Upper lobe of right lung (tissue), 1 donor: Measurements from ENCODE around the gene MPPED1. TPM values are rescaled to one million over a fixed set of nuclear protein-coding genes. Genes with fewer than 3 reads are reported as not detected.

ENCODE experiments used
- ATAC-seq: fragments of 200-7000 bp; cut with Tn5 transposase; one replicate; pipeline ENCODE4 v1.9.1; 2020; ENCODE audit warnings: mild to moderate bottlenecking, moderate library complexity
- DNase-seq: peaks from one replicate; pipeline ENCODE4 v3.0.0-alpha.2; 2020
- H3K27ac ChIP-seq: fragments of 200-600 bp; one replicate; pipeline ENCODE4 v1.8.0; 2022
- H3K27me3 ChIP-seq: fragments of 200-600 bp; one replicate; pipeline ENCODE4 v1.8.0; 2022; ENCODE audit warnings: mild to moderate bottlenecking
- H3K36me3 ChIP-seq: fragments of 200-600 bp; one replicate; pipeline ENCODE4 v1.8.0; 2022
- H3K4me1 ChIP-seq: fragments of 200-600 bp; one replicate; pipeline ENCODE4 v1.8.0; 2022
- H3K4me3 ChIP-seq: fragments of 200-600 bp; one replicate; pipeline ENCODE4 v1.8.0; 2022; ENCODE audit warnings: mild to moderate bottlenecking
- H3K9me3 ChIP-seq: fragments of 200-600 bp; one replicate; pipeline ENCODE4 v1.8.0; 2022
- intact Hi-C: fragments of 100-400 bp; cut with DNase I; formaldehyde crosslinking; loops from one replicate; pipeline ENCODE4 v1.11.0; 2022
- total RNA-seq: library from RNA; stranded (reverse); fragmentation: NEBNext Ultra II Directional; extraction: Animal tissue kit (Norgen Biotek cat#: 25700); gene quantifications from one replicate; pipeline ENCODE4 v1.2.1, GENCODE V29; 2021
- TF ChIP-seq, protein P1 (sequence below): fragments of 200-600 bp; IDR thresholded peaks from one replicate; pipeline ENCODE4 v1.8.0; 2022; ENCODE audit warnings: antibody characterized with exemption
- donor health status: DM: no; HTN: yes; CAD: no; lungs with severe emphysema.

Gene MPPED1
- total RNA-seq, 1 donor from 2014 or later: not detected

DNA sequence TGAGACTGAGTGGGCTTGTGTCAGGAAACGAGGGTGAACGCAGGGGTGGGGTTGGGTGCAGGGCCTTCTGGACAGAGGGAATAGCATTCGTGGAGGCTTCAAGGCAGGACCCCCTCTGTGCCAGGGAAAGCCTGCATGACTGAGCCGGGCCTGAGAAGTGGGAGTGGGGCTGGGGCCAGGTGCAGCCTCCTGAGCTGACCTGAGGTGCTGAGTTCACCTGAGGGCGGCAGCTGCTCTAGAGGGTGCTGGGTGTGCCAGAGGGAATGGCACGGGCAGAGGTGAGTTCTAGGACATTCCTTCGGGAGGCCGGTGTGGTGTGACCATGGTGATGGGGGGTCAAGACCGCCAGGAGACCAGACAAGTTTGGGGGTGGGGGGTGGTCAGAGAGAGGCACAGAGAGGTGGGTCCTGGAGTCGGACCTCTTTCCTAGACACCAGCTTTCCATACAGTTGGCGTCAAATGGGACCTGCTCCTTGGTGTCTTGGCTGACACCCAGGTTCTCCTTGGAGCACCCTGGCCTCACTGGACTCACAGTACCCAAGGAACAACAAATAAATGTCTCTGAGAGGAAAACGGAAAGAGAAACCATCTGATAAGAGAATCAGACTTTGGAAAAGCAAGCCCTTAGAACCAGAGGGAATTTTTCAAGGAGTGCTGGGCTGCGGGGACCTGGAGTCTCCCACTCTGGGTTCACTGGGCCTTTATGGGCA, 7.7 kb downstream of the MPPED1 start:
- intact Hi-C loops: no loop called here
- DNase-seq: no peak
- H3K9me3 ChIP-seq: no peaks in the 10 kb centered on the region
- ATAC-seq: no peak
- H3K4me3 ChIP-seq: no peak overlapping the region
- peaks cover 44% of the 10 kb centered on the region for H3K27me3 ChIP-seq
- no peaks in the 10 kb centered on the region for H3K4me1 ChIP-seq
- no peak overlapping the region for H3K27ac ChIP-seq
- TF ChIP-seq, protein P1, sequence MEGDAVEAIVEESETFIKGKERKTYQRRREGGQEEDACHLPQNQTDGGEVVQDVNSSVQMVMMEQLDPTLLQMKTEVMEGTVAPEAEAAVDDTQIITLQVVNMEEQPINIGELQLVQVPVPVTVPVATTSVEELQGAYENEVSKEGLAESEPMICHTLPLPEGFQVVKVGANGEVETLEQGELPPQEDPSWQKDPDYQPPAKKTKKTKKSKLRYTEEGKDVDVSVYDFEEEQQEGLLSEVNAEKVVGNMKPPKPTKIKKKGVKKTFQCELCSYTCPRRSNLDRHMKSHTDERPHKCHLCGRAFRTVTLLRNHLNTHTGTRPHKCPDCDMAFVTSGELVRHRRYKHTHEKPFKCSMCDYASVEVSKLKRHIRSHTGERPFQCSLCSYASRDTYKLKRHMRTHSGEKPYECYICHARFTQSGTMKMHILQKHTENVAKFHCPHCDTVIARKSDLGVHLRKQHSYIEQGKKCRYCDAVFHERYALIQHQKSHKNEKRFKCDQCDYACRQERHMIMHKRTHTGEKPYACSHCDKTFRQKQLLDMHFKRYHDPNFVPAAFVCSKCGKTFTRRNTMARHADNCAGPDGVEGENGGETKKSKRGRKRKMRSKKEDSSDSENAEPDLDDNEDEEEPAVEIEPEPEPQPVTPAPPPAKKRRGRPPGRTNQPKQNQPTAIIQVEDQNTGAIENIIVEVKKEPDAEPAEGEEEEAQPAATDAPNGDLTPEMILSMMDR: no peak
- H3K36me3 ChIP-seq: no peaks in the 10 kb centered on the region

DNA sequence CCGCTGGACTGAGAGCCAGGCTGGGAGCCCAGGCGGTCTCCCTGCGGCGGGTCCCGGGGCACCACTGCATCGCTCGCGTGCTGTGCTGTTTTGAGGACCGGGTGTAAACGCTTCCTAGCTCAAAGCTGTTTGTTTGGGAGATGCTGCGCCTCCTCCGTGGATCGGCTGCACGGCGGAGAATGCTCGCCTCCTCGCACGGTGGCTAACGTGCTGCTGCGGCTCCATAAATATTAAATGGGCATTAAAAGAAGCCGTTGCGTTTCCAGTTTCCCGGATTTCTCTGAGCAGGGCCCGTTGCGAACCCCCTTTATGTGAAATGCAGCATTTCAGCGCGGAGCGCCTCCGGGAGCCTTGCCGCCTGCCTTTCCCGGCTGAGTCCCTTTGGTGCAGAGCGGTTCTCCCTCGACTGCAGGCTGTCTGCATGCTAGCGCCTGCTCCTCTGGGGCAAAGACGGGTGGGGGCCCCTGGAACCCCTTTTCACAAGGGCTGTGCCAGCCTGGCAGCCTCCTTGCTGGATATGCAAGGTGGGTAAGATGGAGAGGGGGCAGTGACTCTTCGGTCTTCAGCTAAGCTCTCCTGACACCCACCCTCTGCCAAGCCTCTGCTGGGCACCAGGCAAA, 9.3 kb downstream of the MPPED1 start:
- H3K4me3 ChIP-seq: no peak overlapping the region
- no peaks in the 10 kb centered on the region for H3K4me1 ChIP-seq
- no peak for DNase-seq
- H3K9me3 ChIP-seq: no peaks in the 10 kb centered on the region
- no peak overlapping the region for H3K27ac ChIP-seq
- peaks cover 30% of the 10 kb centered on the region for H3K27me3 ChIP-seq
- intact Hi-C loops: no loop called here
- TF ChIP-seq, protein P1: no peak
- ATAC-seq: no peak
- no peaks in the 10 kb centered on the region for H3K36me3 ChIP-seq

DNA sequence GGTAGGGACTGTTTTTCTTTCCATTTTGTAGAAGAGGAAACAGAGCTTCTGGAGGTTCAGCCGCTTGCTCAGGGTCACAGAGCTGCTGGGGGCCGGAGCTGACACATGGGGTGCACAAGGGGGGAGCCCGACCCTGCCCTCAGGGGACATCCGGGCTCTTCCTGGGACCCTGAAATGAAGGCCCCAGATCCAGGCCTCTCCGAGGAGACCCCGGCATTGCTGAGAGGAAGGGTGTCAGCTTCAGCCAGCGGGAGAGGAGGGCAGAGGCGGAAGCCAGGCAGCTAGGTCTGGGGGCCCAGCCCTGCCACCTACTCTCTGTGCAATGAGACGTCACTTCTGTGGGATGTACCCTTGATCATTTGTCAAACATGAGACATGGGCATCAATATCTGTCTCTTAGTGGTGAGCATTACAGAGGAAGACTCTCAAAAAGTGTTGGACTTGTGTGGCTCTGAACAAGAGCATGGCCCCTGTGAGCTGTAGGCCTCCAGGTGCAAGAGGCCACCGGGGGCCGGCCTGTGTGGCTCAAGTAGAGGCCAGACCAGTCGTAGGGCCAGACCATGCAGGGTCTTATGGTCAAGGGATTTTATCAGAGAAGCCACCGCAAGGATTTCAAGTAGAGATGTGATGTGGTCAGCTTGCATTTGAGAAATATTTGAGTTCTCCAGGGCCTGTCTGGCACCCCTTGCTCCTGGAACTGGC, 10.3 kb downstream of the MPPED1 start:
- intact Hi-C loops: no loop called here
- H3K4me3 ChIP-seq: no peak overlapping the region
- no peak overlapping the region for H3K27ac ChIP-seq
- DNase-seq (no peak), ATAC-seq (no peak)
- H3K36me3 ChIP-seq: no peaks in the 10 kb centered on the region
- TF ChIP-seq, protein P1: no peak
- H3K27me3 ChIP-seq: peaks cover 29% of the 10 kb centered on the region
- H3K9me3 ChIP-seq: no peaks in the 10 kb centered on the region
- H3K4me1 ChIP-seq: no peaks in the 10 kb centered on the region

DNA sequence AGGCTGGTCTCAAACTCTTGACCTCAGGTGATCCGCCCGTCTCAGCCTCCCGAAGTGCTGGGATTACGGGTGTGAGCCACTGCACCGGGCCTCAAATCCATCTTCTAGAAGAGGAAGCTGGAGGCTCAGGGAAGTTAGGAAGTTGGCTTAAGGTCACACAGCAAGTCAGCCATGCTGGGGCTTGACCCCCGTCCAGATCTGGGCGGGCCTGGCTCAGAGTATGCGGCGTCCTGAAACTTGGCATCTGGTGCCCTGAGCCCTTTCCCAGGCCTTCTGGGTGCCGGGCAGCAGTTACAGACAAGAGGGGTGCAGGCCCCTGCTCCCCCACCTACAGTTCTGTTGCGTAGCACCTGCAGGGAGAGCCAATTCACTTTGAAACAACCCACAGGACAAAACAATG, 11.2 kb downstream of the MPPED1 start:
- TF ChIP-seq, protein P1: no peak
- H3K9me3 ChIP-seq: no peaks in the 10 kb centered on the region
- peaks cover 29% of the 10 kb centered on the region for H3K27me3 ChIP-seq
- H3K36me3 ChIP-seq: no peaks in the 10 kb centered on the region
- H3K4me1 ChIP-seq: no peaks in the 10 kb centered on the region
- no peak overlapping the region for H3K4me3 ChIP-seq
- DNase-seq: no peak
- H3K27ac ChIP-seq: no peak overlapping the region
- no peak for ATAC-seq
- intact Hi-C loops: no loop called here

DNA sequence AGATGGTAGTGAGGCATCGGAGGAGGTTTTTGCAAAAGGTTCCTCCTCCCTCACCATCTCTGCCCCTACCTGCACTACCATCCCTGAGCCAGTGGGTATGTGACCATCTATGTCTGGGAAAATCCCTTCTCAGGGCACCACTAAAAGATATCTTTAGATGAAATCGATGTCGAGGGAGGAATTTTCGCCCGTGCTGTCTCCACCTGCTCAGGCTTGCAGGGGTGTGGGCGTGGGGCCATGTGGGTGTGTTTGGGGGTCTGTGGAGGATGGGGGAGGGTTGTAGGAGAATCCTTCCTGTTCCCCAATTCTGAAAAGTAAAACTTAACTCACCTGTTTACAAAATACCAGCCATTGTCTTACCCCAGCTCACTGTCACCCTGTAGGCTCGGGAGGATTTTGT, 12.4 kb downstream of the MPPED1 start:
- intact Hi-C loops: no loop called here
- DNase-seq: no peak
- Histone ChIP-seq H3K27me3 (peaks cover 25% of the 10 kb centered on the region), H3K36me3 (no peaks in the 10 kb centered on the region), H3K4me1 (no peaks in the 10 kb centered on the region), H3K9me3 (no peaks in the 10 kb centered on the region), H3K27ac (no peak overlapping the region), H3K4me3 (no peak overlapping the region)
- no peak for ATAC-seq
- TF ChIP-seq, protein P1: no peak
